Cardiac muscle cell (in vitro differentiated cells and primary cell): Measurements from ENCODE around the gene GLT6D1. TPM values are rescaled to one million over a fixed set of nuclear protein-coding genes. Genes with fewer than 3 reads are reported as not detected.
A peak's percentile ranks its signal among the peaks of the same experiment; 100 is the strongest.

ENCODE experiments used
- DNase-seq, 2 donors: peaks; one replicate each; pipeline versions ENCODE4 v3.0.0 to v3.0.0-alpha.2; 2010 to 2017; ENCODE audit warnings: low read depth in 1 of 2, low spot score in 1 of 2
- H3K27ac ChIP-seq: fragments of 200-600 bp; sonication (generic); 2 replicates; pipeline ENCODE4 v1.5.1; 2016
- H3K27me3 ChIP-seq: fragments of 200-600 bp; sonication (generic); 2 replicates; pipeline ENCODE4 v1.6.0; 2016; ENCODE audit warnings: control low read depth
- H3K36me3 ChIP-seq: fragments of 200-600 bp; sonication (generic); 2 replicates; pipeline ENCODE4 v1.5.1; 2016; ENCODE audit warnings: control low read depth
- H3K4me1 ChIP-seq: fragments of 200-600 bp; sonication (generic); 2 replicates; pipeline ENCODE4 v1.8.1; 2017; ENCODE audit warnings: low read depth, mild to moderate bottlenecking, mixed run types
- H3K4me3 ChIP-seq: fragments of 200-600 bp; sonication (generic); 2 replicates; pipeline ENCODE4 v1.5.1; 2016; ENCODE audit warnings: mild to moderate bottlenecking
- H3K9me3 ChIP-seq: fragments of 200-600 bp; sonication (generic); 2 replicates; pipeline ENCODE4 v1.5.1; 2017; ENCODE audit warnings: low read depth, mild to moderate bottlenecking, control low read depth
- CTCF ChIP-seq: IDR thresholded peaks from 2 replicates; pipeline ENCODE4 v1.5.1; 2012; ENCODE audit warnings: low read depth, mild to moderate bottlenecking, low read length
- polyA plus RNA-seq: library from polyadenylated mRNA; unstranded; fragments of >200 nt; fragmentation: Nextera tagmentation; extraction: Ambion mirVana; gene quantifications from 2 replicates; pipeline ENCODE4 v1.2.1, GENCODE V29; 2016
- total RNA-seq: library from RNA; depleted of rRNA; stranded (reverse); fragments of >200 nt; gene quantifications from 2 replicates; pipeline ENCODE4 v1.2.3, GENCODE V29; 2016

GLT6D1 gene
- total and polyA plus RNA-seq, 2 experiments from 2014 or later = not detected

- no peak for DNase-seq
- no peak overlapping the region for H3K4me3 ChIP-seq
- no peaks in the 10 kb centered on the region for H3K4me1 ChIP-seq
- H3K36me3 ChIP-seq = no peaks in the 10 kb centered on the region
- H3K9me3 ChIP-seq = no peaks in the 10 kb centered on the region
- TF ChIP-seq CTCF = no peak
- no peak overlapping the region for H3K27ac ChIP-seq
- H3K27me3 ChIP-seq = no peaks in the 10 kb centered on the region
Measured at GRCh38 chr9:135601988-135602387, 37.4 kb downstream of the GLT6D1 start.

- H3K9me3 ChIP-seq = no peaks in the 10 kb centered on the region
- H3K4me1 ChIP-seq = no peaks in the 10 kb centered on the region
- no peak overlapping the region for H3K27ac ChIP-seq
- TF ChIP-seq CTCF = no peak
- H3K4me3 ChIP-seq = no peak overlapping the region
- H3K27me3 ChIP-seq = no peaks in the 10 kb centered on the region
- no peaks in the 10 kb centered on the region for H3K36me3 ChIP-seq
- DNase-seq = no peak
Measured at GRCh38 chr9:135600296-135600817, 39.0 kb downstream of the GLT6D1 start.

DNA sequence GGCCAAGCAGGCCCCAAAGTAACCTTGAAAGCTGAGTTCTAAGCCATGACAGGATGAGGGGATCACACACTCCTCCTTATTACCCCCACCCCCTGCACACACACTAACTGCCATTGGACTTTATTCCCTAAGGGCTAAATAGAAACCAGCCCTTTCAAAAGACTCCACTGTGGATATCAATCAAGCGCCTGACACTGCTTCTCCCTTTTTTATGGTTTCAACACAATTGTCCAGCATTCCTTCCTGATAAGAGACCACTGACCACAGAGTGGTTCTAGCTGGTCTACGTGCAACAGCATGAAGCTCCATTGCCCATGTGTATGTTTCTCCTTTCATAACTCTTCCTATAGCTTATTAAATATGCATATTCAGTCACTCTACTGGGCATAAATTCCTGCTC lies 43.1 kb downstream of the GLT6D1 start:
- TF ChIP-seq CTCF = no peak
- no peaks in the 10 kb centered on the region for H3K4me1 ChIP-seq
- no peaks in the 10 kb centered on the region for H3K27me3 ChIP-seq
- DNase-seq = peak in 1 of 2 donors; percentile 7
- H3K27ac ChIP-seq = no peak overlapping the region
- H3K9me3 ChIP-seq = no peaks in the 10 kb centered on the region
- no peaks in the 10 kb centered on the region for H3K36me3 ChIP-seq
- no peak overlapping the region for H3K4me3 ChIP-seq

DNA sequence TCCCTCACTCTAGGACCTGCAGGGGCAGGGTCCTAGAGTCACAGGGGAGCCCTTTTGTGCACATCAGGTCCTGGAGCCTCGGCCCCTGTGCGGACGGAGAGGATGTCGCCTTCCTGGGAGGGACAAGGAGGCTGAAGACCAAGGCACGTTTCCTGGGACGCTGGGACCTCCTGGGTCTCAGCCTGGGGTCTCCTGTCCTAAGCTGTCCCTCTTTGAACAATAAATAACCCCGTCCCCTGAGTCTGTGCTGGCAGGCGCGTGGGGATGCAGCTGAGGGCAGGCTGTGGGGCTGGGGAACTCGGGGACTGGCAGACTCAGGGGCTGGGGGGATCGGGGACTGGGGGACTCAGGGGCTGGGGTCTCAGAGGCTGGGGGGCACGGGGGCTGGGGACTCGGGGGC lies 46.7 kb downstream of the GLT6D1 start:
- no peak for DNase-seq
- Histone ChIP-seq H3K27me3 (no peaks in the 10 kb centered on the region), H3K36me3 (no peaks in the 10 kb centered on the region), H3K4me3 (no peak overlapping the region), H3K9me3 (no peaks in the 10 kb centered on the region), H3K4me1 (no peaks in the 10 kb centered on the region), H3K27ac (no peak overlapping the region)
- TF ChIP-seq CTCF = no peak

GRCh38 chr9:135592331-135592590 lies 47.1 kb downstream of the GLT6D1 start:
- Histone ChIP-seq H3K4me1 (no peaks in the 10 kb centered on the region), H3K27me3 (no peaks in the 10 kb centered on the region), H3K9me3 (no peaks in the 10 kb centered on the region), H3K4me3 (no peak overlapping the region), H3K27ac (no peak overlapping the region), H3K36me3 (no peaks in the 10 kb centered on the region)
- no peak for DNase-seq
- no peak for TF ChIP-seq CTCF
